ENCODE measurements around the gene ADH1B. TPM values are rescaled to one million over a fixed set of nuclear protein-coding genes. Genes with fewer than 3 reads are reported as not detected.

ADH1B gene
- total RNA-seq, 5 donors from 2014 or later (not counting 1 experiment from before 2014, with no cell fraction given): 2.0 to 3.1 (median 2.1) TPM; not detected in 2

- ATAC-seq (replicated peaks in 1 of 4) (no peak), DNase-seq (no peak)
- no peak overlapping the region for H3K4me3 Mint-ChIP-seq
- ChIA-PET CTCF (no interaction called here), POLR2A (no interaction called here)
- no peaks in the 10 kb centered on the region for H3K36me3 Mint-ChIP-seq
- no peaks in the 10 kb centered on the region for H3K36me3 ChIP-seq (ENCODE audit: control insufficient read depth in 2 of 2, extremely low read depth in 1 of 2, insufficient read depth in 1 of 2, low read length in 1 of 2)
- WGBS (ENCODE audit: insufficient coverage): 100% methylated on average over 1 of the region's 1 CpG
- no peak overlapping the region for H3K27ac Mint-ChIP-seq
- H3K27me3 ChIP-seq (replicated peaks in 1 of 2; ENCODE audit: control insufficient read depth in 2 of 2, extremely low read depth in 1 of 2, insufficient read depth in 2 of 2, low read length in 1 of 2): peaks cover 0 to 2% of the 10 kb centered on the region in 2 experiments
- no peaks in the 10 kb centered on the region for H3K9me3 ChIP-seq
- H3K9me3 Mint-ChIP-seq: no peaks in the 10 kb centered on the region
- H3K27me3 Mint-ChIP-seq: peaks cover 2 to 14% of the 10 kb centered on the region in 2 donors
- H3K27ac ChIP-seq (ENCODE audit: low read length): no peak overlapping the region
- H3K4me1 ChIP-seq (ENCODE audit: control insufficient read depth in 1 of 2, extremely low read depth in 1 of 2, insufficient read depth in 2 of 2, low read length in 2 of 2): no peaks in the 10 kb centered on the region
- H3K4me1 Mint-ChIP-seq: no peaks in the 10 kb centered on the region
- H3K4me3 ChIP-seq (ENCODE audit: control insufficient read depth in 1 of 2, extremely low read depth in 1 of 2, low read length in 1 of 2): no peak overlapping the region
Measured at GRCh38 chr4:99314211-99314610, 7.0 kb downstream of the ADH1B start.

- 38% methylated on average over 2 of the region's 2 CpGs for WGBS (ENCODE audit: insufficient coverage)
- H3K36me3 ChIP-seq (ENCODE audit: control insufficient read depth in 2 of 2, extremely low read depth in 1 of 2, insufficient read depth in 1 of 2, low read length in 1 of 2): no peaks in the 10 kb centered on the region
- POLR2A ChIA-PET: no interaction called here
- no peaks in the 10 kb centered on the region for H3K27me3 ChIP-seq (replicated peaks in 1 of 2; ENCODE audit: control insufficient read depth in 2 of 2, extremely low read depth in 1 of 2, insufficient read depth in 2 of 2, low read length in 1 of 2)
- H3K27ac ChIP-seq (ENCODE audit: low read length): no peak overlapping the region
- no peaks in the 10 kb centered on the region for H3K4me1 ChIP-seq (ENCODE audit: control insufficient read depth in 1 of 2, extremely low read depth in 1 of 2, insufficient read depth in 2 of 2, low read length in 2 of 2)
- Mint-ChIP-seq H3K9me3 (no peaks in the 10 kb centered on the region), H3K27me3 (peaks cover 5 to 11% of the 10 kb centered on the region in 2 donors), H3K4me3 (no peak overlapping the region), H3K36me3 (no peaks in the 10 kb centered on the region), H3K4me1 (no peaks in the 10 kb centered on the region), H3K27ac (no peak overlapping the region)
- H3K4me3 ChIP-seq (ENCODE audit: control insufficient read depth in 1 of 2, extremely low read depth in 1 of 2, low read length in 1 of 2): no peak overlapping the region
- DNase-seq: no peak
- CTCF ChIA-PET: no interaction called here
- H3K9me3 ChIP-seq: no peaks in the 10 kb centered on the region
- ATAC-seq (replicated peaks in 1 of 4): no peak
Measured at GRCh38 chr4:99310389-99310788, 10.8 kb downstream of the ADH1B start.

GRCh38 chr4:99305638-99306400, 15.4 kb downstream of the ADH1B start:
- ChIA-PET POLR2A (interaction anchor here in 1 of 2 donors (0.6 kb wide), 1 partner anchor 683 kb away, joined by 7 read pairs; no protein-coding TSS in a partner anchor), CTCF (no interaction called here)
- no peak overlapping the region for H3K27ac Mint-ChIP-seq
- peaks cover 0 to 4% (median 3%) of the 10 kb centered on the region in 3 donors for H3K9me3 Mint-ChIP-seq
- Histone ChIP-seq H3K4me3 (ENCODE audit: control insufficient read depth in 1 of 2, extremely low read depth in 1 of 2, low read length in 1 of 2) (no peak overlapping the region), H3K9me3 (no peaks in the 10 kb centered on the region), H3K27ac (ENCODE audit: low read length) (no peak overlapping the region), H3K36me3 (ENCODE audit: control insufficient read depth in 2 of 2, extremely low read depth in 1 of 2, insufficient read depth in 1 of 2, low read length in 1 of 2) (no peaks in the 10 kb centered on the region), H3K4me1 (ENCODE audit: control insufficient read depth in 1 of 2, extremely low read depth in 1 of 2, insufficient read depth in 2 of 2, low read length in 2 of 2) (no peaks in the 10 kb centered on the region), H3K27me3 (replicated peaks in 1 of 2; ENCODE audit: control insufficient read depth in 2 of 2, extremely low read depth in 1 of 2, insufficient read depth in 2 of 2, low read length in 1 of 2) (no peaks in the 10 kb centered on the region)
- H3K4me3 Mint-ChIP-seq: no peak overlapping the region
- ATAC-seq (replicated peaks in 1 of 4) (no peak), DNase-seq (no peak)
- no peaks in the 10 kb centered on the region for H3K4me1 Mint-ChIP-seq
- H3K36me3 Mint-ChIP-seq: no peaks in the 10 kb centered on the region
- H3K27me3 Mint-ChIP-seq: peaks cover 5 to 6% of the 10 kb centered on the region in 2 donors
- WGBS (ENCODE audit: insufficient coverage): 100% methylated on average over 3 of the region's 11 CpGs

- no peak overlapping the region for H3K27ac ChIP-seq (ENCODE audit: low read length)
- no peaks in the 10 kb centered on the region for H3K4me1 Mint-ChIP-seq
- H3K27me3 ChIP-seq (replicated peaks in 1 of 2; ENCODE audit: control insufficient read depth in 2 of 2, extremely low read depth in 1 of 2, insufficient read depth in 2 of 2, low read length in 1 of 2): no peaks in the 10 kb centered on the region
- peaks cover 8 to 22% (median 9%) of the 10 kb centered on the region in 3 donors for H3K9me3 Mint-ChIP-seq
- no peak overlapping the region for H3K4me3 Mint-ChIP-seq
- no peak overlapping the region for H3K27ac Mint-ChIP-seq
- no peaks in the 10 kb centered on the region for H3K36me3 ChIP-seq (ENCODE audit: control insufficient read depth in 2 of 2, extremely low read depth in 1 of 2, insufficient read depth in 1 of 2, low read length in 1 of 2)
- DNase-seq: no peak
- no peak overlapping the region for H3K4me3 ChIP-seq (ENCODE audit: control insufficient read depth in 1 of 2, extremely low read depth in 1 of 2, low read length in 1 of 2)
- CTCF ChIA-PET: no interaction called here
- no peaks in the 10 kb centered on the region for H3K36me3 Mint-ChIP-seq
- H3K4me1 ChIP-seq (ENCODE audit: control insufficient read depth in 1 of 2, extremely low read depth in 1 of 2, insufficient read depth in 2 of 2, low read length in 2 of 2): no peaks in the 10 kb centered on the region
- H3K9me3 ChIP-seq: no peaks in the 10 kb centered on the region
- 92% methylated on average over 4 of the region's 7 CpGs for WGBS (ENCODE audit: insufficient coverage)
- POLR2A ChIA-PET: interaction anchor here (0.6 to 0.7 kb wide), 2 partner anchors 480 to 1723 kb away, joined by 5 to 7 read pairs; no protein-coding TSS in a partner anchor
- peaks cover 0 to 5% of the 10 kb centered on the region in 2 donors for H3K27me3 Mint-ChIP-seq
- ATAC-seq (replicated peaks in 1 of 4): no peak
Measured at GRCh38 chr4:99301376-99302164, 19.6 kb downstream of the ADH1B start.

GRCh38 chr4:99300934-99301333, 20.3 kb downstream of the ADH1B start:
- peaks cover 0 to 1% of the 10 kb centered on the region in 2 donors for H3K27me3 Mint-ChIP-seq
- Histone ChIP-seq H3K27ac (ENCODE audit: low read length) (no peak overlapping the region), H3K4me3 (ENCODE audit: control insufficient read depth in 1 of 2, extremely low read depth in 1 of 2, low read length in 1 of 2) (no peak overlapping the region), H3K27me3 (replicated peaks in 1 of 2; ENCODE audit: control insufficient read depth in 2 of 2, extremely low read depth in 1 of 2, insufficient read depth in 2 of 2, low read length in 1 of 2) (no peaks in the 10 kb centered on the region), H3K9me3 (no peaks in the 10 kb centered on the region), H3K4me1 (ENCODE audit: control insufficient read depth in 1 of 2, extremely low read depth in 1 of 2, insufficient read depth in 2 of 2, low read length in 2 of 2) (no peaks in the 10 kb centered on the region), H3K36me3 (ENCODE audit: control insufficient read depth in 2 of 2, extremely low read depth in 1 of 2, insufficient read depth in 1 of 2, low read length in 1 of 2) (no peaks in the 10 kb centered on the region)
- ATAC-seq (replicated peaks in 1 of 4): no peak
- WGBS (ENCODE audit: insufficient coverage): no CpG with 5 or more reads among the region's 4 CpGs
- no peak for DNase-seq
- H3K4me1 Mint-ChIP-seq: no peaks in the 10 kb centered on the region
- H3K27ac Mint-ChIP-seq: no peak overlapping the region
- H3K9me3 Mint-ChIP-seq: peaks cover 12 to 27% (median 14%) of the 10 kb centered on the region in 3 donors
- ChIA-PET POLR2A (no interaction called here), CTCF (no interaction called here)
- no peak overlapping the region for H3K4me3 Mint-ChIP-seq
- H3K36me3 Mint-ChIP-seq: no peaks in the 10 kb centered on the region

- DNase-seq: no peak
- Histone ChIP-seq H3K9me3 (no peaks in the 10 kb centered on the region), H3K4me3 (ENCODE audit: control insufficient read depth in 1 of 2, extremely low read depth in 1 of 2, low read length in 1 of 2) (no peak overlapping the region), H3K36me3 (ENCODE audit: control insufficient read depth in 2 of 2, extremely low read depth in 1 of 2, insufficient read depth in 1 of 2, low read length in 1 of 2) (no peaks in the 10 kb centered on the region), H3K4me1 (ENCODE audit: control insufficient read depth in 1 of 2, extremely low read depth in 1 of 2, insufficient read depth in 2 of 2, low read length in 2 of 2) (no peaks in the 10 kb centered on the region), H3K27ac (ENCODE audit: low read length) (no peak overlapping the region), H3K27me3 (replicated peaks in 1 of 2; ENCODE audit: control insufficient read depth in 2 of 2, extremely low read depth in 1 of 2, insufficient read depth in 2 of 2, low read length in 1 of 2) (peaks cover 0 to 4% of the 10 kb centered on the region in 2 experiments)
- POLR2A ChIA-PET: no interaction called here
- Mint-ChIP-seq H3K27ac (no peak overlapping the region), H3K9me3 (peaks cover 18 to 34% (median 19%) of the 10 kb centered on the region in 3 donors), H3K4me1 (no peaks in the 10 kb centered on the region), H3K36me3 (no peaks in the 10 kb centered on the region), H3K4me3 (no peak overlapping the region), H3K27me3 (peaks cover 12 to 13% of the 10 kb centered on the region in 2 donors)
- ATAC-seq (replicated peaks in 1 of 4): no peak
- CTCF ChIA-PET: no interaction called here
- WGBS (ENCODE audit: insufficient coverage): 72% methylated on average over 5 of the region's 5 CpGs
Measured at GRCh38 chr4:99293357-99293756, 27.8 kb downstream of the ADH1B start.
